ENCODE measurements around the gene PFKFB2. TPM values are rescaled to one million over a fixed set of nuclear protein-coding genes. Genes with fewer than 3 reads are reported as not detected.

PFKFB2 gene
- total RNA-seq, 1 experiment from 2014 or later: 35.6 TPM

DNA sequence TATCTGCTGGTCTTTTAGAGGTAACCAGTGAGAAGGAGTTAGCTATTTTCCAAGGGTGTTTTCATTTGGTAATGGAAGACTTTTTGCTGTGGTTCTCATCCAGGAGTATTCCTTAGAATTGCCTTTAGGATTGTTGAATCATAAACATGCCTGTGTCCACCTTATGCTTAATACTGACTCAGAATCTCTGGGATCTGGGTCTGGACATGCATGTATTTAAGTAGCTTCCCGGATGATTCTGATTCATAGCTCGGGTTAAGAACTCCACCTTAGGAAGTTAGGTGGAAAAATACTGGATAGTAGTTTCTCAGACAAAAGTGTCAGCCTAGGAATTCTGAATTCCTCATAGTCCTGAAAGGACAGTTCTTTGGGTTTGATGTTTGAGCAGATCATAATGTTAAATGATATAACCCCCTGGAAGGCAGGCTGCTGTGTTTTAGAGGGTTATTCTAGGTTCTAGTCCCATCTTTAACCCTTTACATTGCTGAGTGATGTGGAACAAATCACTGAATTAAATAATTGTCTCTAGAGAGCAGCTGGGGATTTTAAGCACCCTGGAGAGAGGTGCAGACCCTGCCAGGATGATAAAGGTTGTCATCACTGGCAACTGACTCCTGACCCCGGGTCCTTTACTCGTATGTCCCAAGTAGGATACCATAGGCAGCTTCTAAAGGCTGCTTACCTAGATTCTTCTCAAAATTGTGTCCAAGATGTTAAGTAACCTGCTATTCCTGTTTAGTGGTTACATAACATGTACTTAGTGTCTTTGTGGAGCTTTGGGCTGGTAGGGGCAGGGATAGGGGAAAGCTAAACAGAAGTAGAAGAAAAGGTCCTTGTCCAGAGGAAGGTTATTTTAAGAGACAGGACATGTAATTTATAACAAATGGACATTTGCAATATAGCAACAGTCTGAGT is 21.1 kb downstream of the PFKFB2 start:
- POLR2A ChIA-PET: no interaction called here
- in situ Hi-C loops (cut with HindIII; ENCODE audit: low pct_unique_long_range_greater_than_20kb, low sequenced_read_pairs) (no loop called here), intact Hi-C loops (cut with micrococcal nuclease; ENCODE audit: unreplicated experiment) (no loop called here)
- TF ChIP-seq POLR2AphosphoS5 (IDR thresholded peaks at IDR 0.05; ENCODE audit: low read depth, low read length) (no peak), SIN3A (IDR thresholded peaks at IDR 0.05; ENCODE audit: borderline replicate concordance, insufficient read depth, low read depth, low read length) (no peak)
- TF ChIP-seq, protein P1, sequence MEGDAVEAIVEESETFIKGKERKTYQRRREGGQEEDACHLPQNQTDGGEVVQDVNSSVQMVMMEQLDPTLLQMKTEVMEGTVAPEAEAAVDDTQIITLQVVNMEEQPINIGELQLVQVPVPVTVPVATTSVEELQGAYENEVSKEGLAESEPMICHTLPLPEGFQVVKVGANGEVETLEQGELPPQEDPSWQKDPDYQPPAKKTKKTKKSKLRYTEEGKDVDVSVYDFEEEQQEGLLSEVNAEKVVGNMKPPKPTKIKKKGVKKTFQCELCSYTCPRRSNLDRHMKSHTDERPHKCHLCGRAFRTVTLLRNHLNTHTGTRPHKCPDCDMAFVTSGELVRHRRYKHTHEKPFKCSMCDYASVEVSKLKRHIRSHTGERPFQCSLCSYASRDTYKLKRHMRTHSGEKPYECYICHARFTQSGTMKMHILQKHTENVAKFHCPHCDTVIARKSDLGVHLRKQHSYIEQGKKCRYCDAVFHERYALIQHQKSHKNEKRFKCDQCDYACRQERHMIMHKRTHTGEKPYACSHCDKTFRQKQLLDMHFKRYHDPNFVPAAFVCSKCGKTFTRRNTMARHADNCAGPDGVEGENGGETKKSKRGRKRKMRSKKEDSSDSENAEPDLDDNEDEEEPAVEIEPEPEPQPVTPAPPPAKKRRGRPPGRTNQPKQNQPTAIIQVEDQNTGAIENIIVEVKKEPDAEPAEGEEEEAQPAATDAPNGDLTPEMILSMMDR (IDR thresholded peaks at IDR 0.05): no peak
- TF ChIP-seq, protein P2, sequence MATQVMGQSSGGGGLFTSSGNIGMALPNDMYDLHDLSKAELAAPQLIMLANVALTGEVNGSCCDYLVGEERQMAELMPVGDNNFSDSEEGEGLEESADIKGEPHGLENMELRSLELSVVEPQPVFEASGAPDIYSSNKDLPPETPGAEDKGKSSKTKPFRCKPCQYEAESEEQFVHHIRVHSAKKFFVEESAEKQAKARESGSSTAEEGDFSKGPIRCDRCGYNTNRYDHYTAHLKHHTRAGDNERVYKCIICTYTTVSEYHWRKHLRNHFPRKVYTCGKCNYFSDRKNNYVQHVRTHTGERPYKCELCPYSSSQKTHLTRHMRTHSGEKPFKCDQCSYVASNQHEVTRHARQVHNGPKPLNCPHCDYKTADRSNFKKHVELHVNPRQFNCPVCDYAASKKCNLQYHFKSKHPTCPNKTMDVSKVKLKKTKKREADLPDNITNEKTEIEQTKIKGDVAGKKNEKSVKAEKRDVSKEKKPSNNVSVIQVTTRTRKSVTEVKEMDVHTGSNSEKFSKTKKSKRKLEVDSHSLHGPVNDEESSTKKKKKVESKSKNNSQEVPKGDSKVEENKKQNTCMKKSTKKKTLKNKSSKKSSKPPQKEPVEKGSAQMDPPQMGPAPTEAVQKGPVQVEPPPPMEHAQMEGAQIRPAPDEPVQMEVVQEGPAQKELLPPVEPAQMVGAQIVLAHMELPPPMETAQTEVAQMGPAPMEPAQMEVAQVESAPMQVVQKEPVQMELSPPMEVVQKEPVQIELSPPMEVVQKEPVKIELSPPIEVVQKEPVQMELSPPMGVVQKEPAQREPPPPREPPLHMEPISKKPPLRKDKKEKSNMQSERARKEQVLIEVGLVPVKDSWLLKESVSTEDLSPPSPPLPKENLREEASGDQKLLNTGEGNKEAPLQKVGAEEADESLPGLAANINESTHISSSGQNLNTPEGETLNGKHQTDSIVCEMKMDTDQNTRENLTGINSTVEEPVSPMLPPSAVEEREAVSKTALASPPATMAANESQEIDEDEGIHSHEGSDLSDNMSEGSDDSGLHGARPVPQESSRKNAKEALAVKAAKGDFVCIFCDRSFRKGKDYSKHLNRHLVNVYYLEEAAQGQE (IDR thresholded peaks at IDR 0.05; ENCODE audit: insufficient read depth in 1 of 2, low read depth in 2 of 2, low read length in 1 of 2): peak in 1 of 2 experiments; percentile 38; a peak in 1 of 4 replicates
- BruUV-seq (replicated peaks): no TSS peak
- no peaks in the 10 kb centered on the region for H3K4me1 ChIP-seq (ENCODE audit: control insufficient read depth, insufficient read depth, low read length)
- no peaks in the 10 kb centered on the region for H3K9me3 ChIP-seq (ENCODE audit: control insufficient read depth, insufficient read depth, low read depth, low read length)
- no peaks in the 10 kb centered on the region for H3K27me3 ChIP-seq (ENCODE audit: control insufficient read depth, insufficient read depth, low read length)
- H3K36me3 ChIP-seq (ENCODE audit: control insufficient read depth, insufficient read depth, low read length): no peaks in the 10 kb centered on the region; the same call in none of the 2 replicates
- CTCF ChIA-PET: no interaction called here
- ATAC-seq: no peak
- DNase-seq (ENCODE audit: low read depth, low spot score): no peak
- H3K4me3 ChIP-seq (ENCODE audit: low read depth in 2 of 2, low read length in 2 of 2): no peak overlapping the region
- H3K27ac ChIP-seq (ENCODE audit: low read length): no peak overlapping the region

DNA sequence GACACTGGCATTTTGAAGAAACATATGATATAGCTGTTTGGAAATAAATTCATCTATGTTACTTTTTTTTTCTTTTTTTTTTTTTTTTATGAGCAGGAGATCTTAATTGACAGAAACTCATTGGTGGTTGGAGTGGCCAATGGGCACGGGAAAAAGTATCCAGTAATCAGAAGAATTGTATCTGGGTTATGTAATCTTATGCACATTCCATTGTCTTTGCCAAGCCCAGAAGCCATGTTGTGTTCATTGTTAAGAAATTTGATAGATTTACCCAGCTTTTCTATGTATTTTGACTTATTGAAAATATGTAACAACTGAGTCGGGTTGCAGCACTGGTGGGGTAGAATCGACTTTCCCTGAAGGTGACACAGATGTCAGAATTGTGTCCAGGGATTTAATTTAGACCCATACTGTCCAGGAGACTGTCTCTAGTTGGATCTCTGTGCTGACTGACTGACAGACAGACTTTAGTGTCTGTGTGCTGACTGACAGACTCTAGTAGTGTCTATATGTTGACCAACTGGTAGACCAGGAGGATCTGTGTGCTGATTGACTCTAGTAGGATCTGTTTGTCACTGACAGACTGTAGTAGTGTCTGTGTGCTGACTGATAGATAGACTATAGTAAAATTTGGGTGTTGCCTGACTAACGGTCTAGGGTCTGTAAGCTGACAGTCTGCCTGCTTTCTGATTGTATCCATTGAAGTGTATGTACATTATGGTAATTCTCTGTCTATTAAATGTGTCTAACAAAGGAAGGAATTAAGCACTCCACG is 23.3 kb downstream of the PFKFB2 start:
- intact Hi-C loops (cut with micrococcal nuclease; ENCODE audit: unreplicated experiment) (no loop called here), in situ Hi-C loops (cut with HindIII; ENCODE audit: low pct_unique_long_range_greater_than_20kb, low sequenced_read_pairs) (no loop called here)
- ChIA-PET CTCF (interaction anchor here (0.7 kb wide), 2 partner anchors 329 to 597 kb away, joined by 3 to 6 read pairs; no protein-coding TSS in a partner anchor), POLR2A (no interaction called here)
- Histone ChIP-seq H3K27ac (ENCODE audit: low read length) (no peak overlapping the region), H3K9me3 (ENCODE audit: control insufficient read depth, insufficient read depth, low read depth, low read length) (no peaks in the 10 kb centered on the region), H3K4me1 (ENCODE audit: control insufficient read depth, insufficient read depth, low read length) (no peaks in the 10 kb centered on the region), H3K4me3 (ENCODE audit: low read depth in 2 of 2, low read length in 2 of 2) (no peak overlapping the region), H3K27me3 (ENCODE audit: control insufficient read depth, insufficient read depth, low read length) (no peaks in the 10 kb centered on the region), H3K36me3 (ENCODE audit: control insufficient read depth, insufficient read depth, low read length) (peaks cover 2% of the 10 kb centered on the region)
- no peak for TF ChIP-seq SIN3A (IDR thresholded peaks at IDR 0.05; ENCODE audit: borderline replicate concordance, insufficient read depth, low read depth, low read length)
- TF ChIP-seq, protein P2 (IDR thresholded peaks at IDR 0.05; ENCODE audit: insufficient read depth in 1 of 2, low read depth in 2 of 2, low read length in 1 of 2): no peak
- TF ChIP-seq, protein P1 (IDR thresholded peaks at IDR 0.05): no peak
- TF ChIP-seq POLR2AphosphoS5 (IDR thresholded peaks at IDR 0.05; ENCODE audit: low read depth, low read length): no peak
- TF ChIP-seq TCF7L2 (IDR thresholded peaks at IDR 0.05; ENCODE audit: low read depth, low read length): no peak
- ATAC-seq: no peak
- no peak for DNase-seq (ENCODE audit: low read depth, low spot score)
- BruUV-seq (replicated peaks): no TSS peak
